Stimulated activated CD4-positive, alpha-beta T cell treated with anti-CD3 and anti-CD28 coated beads, Interleukin-12 subunit alpha, Interleukin-12 subunit beta, amount 100 ng/mL, for 24 hours (primary cell): ENCODE data around the gene G2E3.
A peak's percentile ranks its signal among the peaks of the same experiment; 100 is the strongest.

ENCODE experiments used
- DNase-seq, 2 experiments: peaks; one replicate each; pipeline ENCODE4 v3.0.0-alpha.2; 2020; ENCODE audit warnings: low read depth in 2 of 2

Gene G2E3

DNA sequence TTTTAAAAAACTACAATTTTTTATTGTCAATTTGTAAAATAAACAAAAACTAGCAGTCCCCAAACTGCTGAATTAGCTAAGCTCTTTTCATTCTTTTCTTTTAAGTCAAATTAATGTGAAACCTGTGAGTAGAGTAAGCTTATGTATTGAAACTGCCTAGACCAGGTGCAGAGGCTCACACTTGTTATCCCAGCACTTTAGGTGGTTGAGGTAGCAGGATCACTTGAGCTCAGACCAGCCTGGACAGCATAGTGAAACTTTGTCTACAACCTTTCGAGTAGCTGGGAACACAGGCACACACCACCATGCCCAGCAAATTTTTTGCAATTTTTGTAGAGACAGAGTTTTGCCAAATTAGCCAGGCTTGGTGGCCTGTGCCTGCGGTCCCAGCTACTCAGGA, 89.5 kb downstream of the G2E3 start:
- DNase-seq, result no peak

DNA sequence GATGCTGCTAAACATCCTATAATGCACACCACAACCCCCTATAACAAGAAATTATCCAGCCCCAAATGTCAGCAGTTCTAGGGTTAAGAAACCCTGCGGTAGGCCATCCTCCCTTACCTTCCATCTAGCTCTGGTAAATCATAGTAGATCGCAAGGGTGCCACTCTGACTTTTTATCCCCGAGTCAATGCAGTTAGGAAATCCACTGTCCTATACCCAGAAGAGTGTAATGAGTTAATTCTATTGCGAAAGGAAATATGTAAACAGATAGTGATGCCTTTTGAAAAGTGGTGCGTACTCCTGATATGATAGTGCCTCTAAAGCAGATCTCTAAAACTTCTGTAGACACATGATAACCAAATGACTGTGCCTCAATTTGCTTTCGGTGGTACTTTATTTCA, 93.0 kb downstream of the G2E3 start:
- no peak for DNase-seq

DNA sequence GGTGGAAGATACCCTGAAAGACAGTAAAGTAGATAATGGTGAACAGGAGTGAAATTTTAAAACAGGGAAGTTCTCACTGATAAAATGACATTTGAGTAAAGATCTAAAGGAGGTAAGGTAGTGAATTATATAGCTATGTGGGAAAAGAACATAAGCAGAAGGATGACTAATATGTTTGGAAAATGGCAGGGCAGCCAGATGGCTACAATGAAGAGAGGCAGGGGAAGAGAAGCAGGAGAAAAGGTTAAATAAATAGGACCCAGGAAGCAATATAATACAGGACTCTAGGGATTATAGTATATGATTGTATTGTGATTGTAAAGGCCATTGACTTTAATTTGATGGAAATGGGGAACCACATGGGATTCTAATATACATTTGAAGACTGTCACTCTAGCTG, 96.2 kb downstream of the G2E3 start:
- no peak for DNase-seq

DNA sequence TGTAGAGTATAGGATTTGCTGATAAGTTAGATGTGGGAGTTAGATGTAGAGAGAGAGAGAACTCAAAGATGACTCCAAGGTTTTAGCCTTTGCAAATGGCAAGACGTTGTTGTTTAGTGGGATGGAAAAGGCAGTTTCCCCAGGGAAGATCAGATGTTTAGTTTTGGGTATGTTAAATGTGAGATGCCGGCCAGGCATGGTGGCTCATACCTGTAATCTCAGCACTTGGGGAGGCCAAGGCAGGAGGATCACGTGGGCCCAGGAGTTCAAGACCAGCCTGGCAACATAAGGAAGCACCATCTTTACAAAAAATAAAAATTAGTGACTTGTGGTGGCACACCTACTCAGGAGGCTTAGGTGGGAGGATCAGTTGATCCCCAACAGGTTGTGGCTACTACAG, 96.7 kb downstream of the G2E3 start:
- no peak for DNase-seq

DNA sequence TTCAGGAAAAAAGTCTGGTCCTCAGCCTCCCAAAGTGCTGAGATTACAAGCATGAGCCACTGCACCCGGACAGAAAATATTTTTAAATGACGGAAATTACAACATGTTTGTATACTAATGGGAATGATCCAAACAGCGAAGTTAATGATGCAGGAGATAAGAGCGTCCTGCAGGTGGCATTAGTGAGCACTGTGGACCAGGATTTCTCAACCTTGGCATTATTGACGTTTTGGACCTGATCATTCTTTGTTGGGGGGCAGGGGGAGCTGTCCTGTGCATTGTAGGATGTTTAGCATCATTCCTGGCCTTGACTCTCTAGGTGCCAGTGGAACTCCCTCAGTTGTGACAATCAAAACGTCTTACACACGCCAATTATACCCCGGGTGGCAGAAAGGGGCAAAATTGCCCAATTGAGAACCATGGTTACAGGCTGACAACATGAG, 97.3 kb downstream of the G2E3 start:
- peak in 1 of 2 experiments; percentile 3 for DNase-seq

DNA sequence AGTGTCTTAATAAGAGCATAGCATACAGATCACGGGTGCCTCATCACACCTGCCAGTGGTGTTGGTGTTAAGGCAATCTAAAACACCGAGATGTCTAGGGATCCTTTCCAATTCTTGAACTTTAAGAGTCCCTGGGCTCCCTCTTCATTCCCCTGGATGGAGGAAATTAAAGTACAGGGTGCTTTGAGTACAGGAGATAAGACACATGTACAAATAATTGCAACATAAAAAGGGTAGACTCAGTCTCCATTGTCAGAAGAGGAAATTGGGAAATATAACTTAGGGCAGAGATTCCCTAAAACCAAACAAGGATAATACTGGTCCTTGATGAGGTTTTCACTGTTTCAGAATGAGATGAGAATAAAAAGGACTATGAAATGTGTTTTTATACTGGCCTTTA, 98.1 kb downstream of the G2E3 start:
- no peak for DNase-seq

DNA sequence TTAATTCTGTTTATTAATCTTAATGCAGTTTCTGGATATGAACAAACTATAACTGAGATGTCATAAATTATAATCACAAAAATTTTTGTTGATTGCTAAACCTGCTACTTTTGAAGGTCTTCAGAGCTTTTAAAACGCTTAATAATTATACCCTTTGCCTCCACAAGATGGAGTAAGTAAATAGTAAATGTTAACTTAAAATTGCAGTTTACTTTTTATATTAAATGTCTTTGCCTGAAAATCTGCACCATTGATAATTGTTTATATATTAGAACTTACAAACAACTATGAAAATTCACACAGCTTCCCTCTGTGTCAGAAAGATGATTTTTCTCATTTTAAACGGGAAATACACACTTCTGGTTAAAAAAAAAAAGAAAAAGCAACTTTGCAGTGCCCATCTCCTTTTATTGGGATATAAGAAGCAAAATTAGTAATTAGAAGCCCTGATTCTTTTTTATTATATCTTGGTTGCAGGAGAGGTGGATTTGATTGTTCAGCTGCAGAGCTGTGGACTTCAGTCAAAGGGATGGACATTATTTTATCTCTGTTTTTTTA, 98.7 kb downstream of the G2E3 start:
- no peak for DNase-seq

DNA sequence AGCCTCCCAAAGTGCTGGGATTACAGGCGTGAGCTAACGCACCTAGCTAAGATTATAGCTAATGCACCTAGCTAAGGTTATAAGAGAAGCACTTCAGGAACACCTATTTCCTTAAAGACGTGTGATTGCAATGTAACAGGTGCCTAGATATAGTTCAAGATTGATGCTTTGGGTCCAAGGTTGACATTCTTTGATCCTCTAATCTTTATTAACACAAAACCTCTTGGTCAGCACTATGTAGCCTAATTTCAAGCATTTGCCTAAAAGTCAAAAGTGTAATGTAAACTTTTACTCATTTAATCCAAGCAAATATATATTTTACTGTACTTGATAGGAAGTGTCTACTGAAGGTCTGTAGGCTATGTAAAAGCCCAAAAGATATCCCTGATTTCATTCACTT, 99.7 kb downstream of the G2E3 start:
- DNase-seq, result no peak

DNA sequence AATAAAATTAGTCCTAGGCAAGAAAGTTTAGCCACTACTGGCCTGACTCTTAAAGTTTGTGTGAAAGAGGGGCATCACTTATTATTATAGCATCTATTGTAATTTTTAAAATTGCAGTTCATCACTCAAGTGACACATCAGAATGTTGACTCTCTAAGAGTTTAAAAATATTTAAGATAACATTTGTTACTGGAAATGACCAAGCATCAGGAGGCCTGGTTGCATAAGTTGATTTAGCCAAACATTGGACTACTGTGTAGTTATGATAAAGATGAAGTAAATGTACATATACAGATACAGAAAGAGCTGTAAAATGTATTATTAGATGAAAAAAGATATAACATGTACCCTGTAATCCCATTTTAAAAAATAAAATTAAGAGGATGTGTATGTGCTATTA, 110.6 kb downstream of the G2E3 start:
- DNase-seq, result no peak
